ENCODE results near the gene CARNS1. TPM values are rescaled to one million over a fixed set of nuclear protein-coding genes. Genes with fewer than 3 reads are reported as not detected.

CARNS1 gene
- total RNA-seq, 2 experiments from 2014 or later: 6.2 to 6.9 TPM

DNA sequence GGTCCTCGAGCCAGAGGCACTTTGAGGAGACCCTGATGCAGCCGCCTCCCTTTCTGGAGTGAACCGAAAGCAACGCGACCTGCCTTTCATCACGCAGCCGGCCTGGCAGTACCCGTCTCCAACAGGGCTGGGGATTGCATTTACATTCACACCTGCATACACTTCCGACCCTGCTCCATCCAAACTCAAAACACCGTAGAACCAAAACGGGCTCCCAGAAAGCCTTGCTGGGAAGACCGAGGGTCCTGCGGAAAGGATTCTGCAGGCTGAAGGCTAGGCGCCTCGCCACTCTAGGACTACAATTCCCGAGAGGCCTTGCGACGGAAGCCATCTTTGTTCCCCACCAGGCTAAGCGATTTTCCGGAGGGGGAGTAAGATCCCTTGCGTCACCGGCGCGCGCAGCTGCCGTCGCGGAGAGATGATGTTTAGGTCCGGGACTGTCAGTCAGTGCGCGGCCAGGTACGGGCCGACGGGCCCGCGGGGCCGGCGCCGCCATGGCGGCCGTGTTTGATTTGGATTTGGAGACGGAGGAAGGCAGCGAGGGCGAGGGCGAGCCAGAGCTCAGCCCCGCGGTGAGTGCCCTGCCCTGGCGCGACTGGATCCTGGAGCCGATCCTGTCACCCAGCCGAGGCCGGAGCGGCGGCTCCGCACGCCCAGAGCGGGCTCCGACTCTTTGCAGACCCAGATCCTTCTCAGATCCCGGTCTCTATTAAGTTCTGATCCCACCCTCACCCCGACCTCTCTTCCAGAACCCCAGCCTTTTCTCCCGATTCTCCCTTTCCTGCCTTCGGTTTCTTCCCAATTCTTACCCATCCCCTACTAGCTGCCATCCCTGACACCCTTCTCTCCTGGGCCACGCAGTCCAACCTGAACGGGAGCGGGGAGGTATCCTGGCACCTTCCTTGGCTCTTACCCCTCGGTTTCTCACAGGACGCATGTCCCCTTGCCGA is 12.8 kb downstream of the CARNS1 start, which contains the start of gene RPS6KB2:
RPS6KB2 (plus strand) TSS at position 443 of the 950 bp plus-strand sequence; CDS start at position 495, 52 bp downstream.
- POLR2A ChIA-PET: interaction anchor here (1.0 to 2.6 kb wide), 14 partner anchors 7 to 188 kb away, joined by 3 to 27 read pairs (median 5); partner anchors contain the start of genes CORO1B, PPP1CA, PTPRCAP and RAD9A
- ATAC-seq (peak; percentile 81), DNase-seq (peak; percentile 100)
- Mint-ChIP-seq H3K27ac (peak within 1 kb of the TSS; percentile 96), H3K9me3 (no peaks in the 10 kb centered on the region), H3K4me3 (peak within 1 kb of the TSS; percentile 94), H3K27me3 (no peaks in the 10 kb centered on the region), H3K36me3 (ENCODE audit: low read depth) (peaks cover 11% of the 10 kb centered on the region), H3K4me1 (ENCODE audit: low read depth) (peaks cover 22% of the 10 kb centered on the region)
- intact Hi-C loops (cut with micrococcal nuclease): no loop called here
- TF ChIP-seq, protein P1, sequence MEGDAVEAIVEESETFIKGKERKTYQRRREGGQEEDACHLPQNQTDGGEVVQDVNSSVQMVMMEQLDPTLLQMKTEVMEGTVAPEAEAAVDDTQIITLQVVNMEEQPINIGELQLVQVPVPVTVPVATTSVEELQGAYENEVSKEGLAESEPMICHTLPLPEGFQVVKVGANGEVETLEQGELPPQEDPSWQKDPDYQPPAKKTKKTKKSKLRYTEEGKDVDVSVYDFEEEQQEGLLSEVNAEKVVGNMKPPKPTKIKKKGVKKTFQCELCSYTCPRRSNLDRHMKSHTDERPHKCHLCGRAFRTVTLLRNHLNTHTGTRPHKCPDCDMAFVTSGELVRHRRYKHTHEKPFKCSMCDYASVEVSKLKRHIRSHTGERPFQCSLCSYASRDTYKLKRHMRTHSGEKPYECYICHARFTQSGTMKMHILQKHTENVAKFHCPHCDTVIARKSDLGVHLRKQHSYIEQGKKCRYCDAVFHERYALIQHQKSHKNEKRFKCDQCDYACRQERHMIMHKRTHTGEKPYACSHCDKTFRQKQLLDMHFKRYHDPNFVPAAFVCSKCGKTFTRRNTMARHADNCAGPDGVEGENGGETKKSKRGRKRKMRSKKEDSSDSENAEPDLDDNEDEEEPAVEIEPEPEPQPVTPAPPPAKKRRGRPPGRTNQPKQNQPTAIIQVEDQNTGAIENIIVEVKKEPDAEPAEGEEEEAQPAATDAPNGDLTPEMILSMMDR (IDR thresholded peaks at IDR 0.05): no peak
- CTCF ChIA-PET: interaction anchor here (1.1 to 1.7 kb wide), 3 partner anchors 10 to 26 kb away, joined by 3 to 6 read pairs (median 4); partner anchors contain the start of gene PPP1CA

DNA sequence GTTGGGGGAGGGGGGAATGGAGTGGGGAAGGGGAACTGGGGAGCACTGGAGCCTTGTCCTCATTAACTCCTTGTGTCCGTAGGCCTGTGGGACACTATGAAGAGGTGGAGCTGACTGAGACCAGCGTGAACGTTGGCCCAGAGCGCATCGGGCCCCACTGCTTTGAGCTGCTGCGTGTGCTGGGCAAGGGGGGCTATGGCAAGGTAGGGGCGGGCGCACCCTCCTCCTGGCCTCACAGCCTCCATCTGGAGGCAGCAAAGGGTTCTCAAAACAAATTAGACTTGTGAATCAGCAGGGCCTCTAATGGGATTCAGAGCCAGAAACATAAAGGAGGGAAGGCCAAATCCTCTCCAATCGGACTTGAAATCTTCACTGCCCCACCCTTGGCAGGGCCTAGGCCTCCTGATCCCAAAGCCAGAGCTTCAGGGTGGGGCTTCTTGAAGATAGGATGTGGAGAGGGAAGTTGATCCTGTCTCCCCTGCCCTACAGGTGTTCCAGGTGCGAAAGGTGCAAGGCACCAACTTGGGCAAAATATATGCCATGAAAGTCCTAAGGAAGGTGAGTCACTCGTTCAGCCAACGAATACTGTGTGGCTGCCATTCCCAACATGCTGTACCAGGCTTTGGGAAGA is 13.7 kb downstream of the CARNS1 start:
- intact Hi-C loops (cut with micrococcal nuclease): no loop called here
- H3K9me3 Mint-ChIP-seq: no peaks in the 10 kb centered on the region
- peaks cover 30% of the 10 kb centered on the region for H3K4me1 Mint-ChIP-seq (ENCODE audit: low read depth)
- peak; percentile 17 for DNase-seq
- H3K27ac Mint-ChIP-seq: peak overlapping the region; percentile 96
- ATAC-seq: no peak
- peak overlapping the region; percentile 94 for H3K4me3 Mint-ChIP-seq
- H3K36me3 Mint-ChIP-seq (ENCODE audit: low read depth): peaks cover 16% of the 10 kb centered on the region
- TF ChIP-seq, protein P1 (IDR thresholded peaks at IDR 0.05): no peak
- POLR2A ChIA-PET: interaction anchor here (0.9 to 2.6 kb wide), 11 partner anchors 8 to 38 kb away, joined by 3 to 27 read pairs (median 5); partner anchors contain the start of genes CORO1B, PPP1CA, PTPRCAP and RAD9A
- CTCF ChIA-PET: interaction anchor here (1.2 kb wide), 1 partner anchor 9 kb away, joined by 3 read pairs; no protein-coding TSS in a partner anchor
- H3K27me3 Mint-ChIP-seq: no peaks in the 10 kb centered on the region

DNA sequence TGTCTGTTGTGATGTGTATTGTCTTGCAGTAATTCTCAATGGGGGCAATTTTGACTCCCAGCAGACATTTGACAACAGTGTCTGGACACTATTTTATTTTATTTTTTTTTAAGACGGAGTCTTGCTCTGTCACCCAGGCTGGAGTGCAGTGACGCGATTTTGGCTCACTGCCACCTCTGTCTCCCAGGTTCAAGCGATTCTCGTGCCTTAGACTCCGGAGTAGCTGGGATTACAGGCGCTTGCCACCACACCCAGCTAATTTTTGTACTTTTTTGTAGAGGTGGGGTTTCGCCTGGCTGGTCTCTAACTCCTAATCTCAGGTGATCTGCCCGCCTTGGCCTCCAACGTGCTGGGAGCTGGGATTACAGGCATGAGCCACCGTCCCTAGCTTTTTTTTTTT is 14.2 kb downstream of the CARNS1 start:
- peak overlapping the region; percentile 34 for H3K27ac Mint-ChIP-seq
- ATAC-seq: no peak
- H3K4me1 Mint-ChIP-seq (ENCODE audit: low read depth): peaks cover 35% of the 10 kb centered on the region
- TF ChIP-seq, protein P1 (IDR thresholded peaks at IDR 0.05): no peak
- no peaks in the 10 kb centered on the region for H3K9me3 Mint-ChIP-seq
- POLR2A ChIA-PET: interaction anchor here (0.9 to 2.1 kb wide), 4 partner anchors 9 to 38 kb away, joined by 3 to 8 read pairs (median 4); partner anchors contain the start of gene RAD9A
- CTCF ChIA-PET: interaction anchor here (1.2 kb wide), 1 partner anchor 9 kb away, joined by 3 read pairs; no protein-coding TSS in a partner anchor
- peak overlapping the region; percentile 94 for H3K4me3 Mint-ChIP-seq
- H3K27me3 Mint-ChIP-seq: no peaks in the 10 kb centered on the region
- H3K36me3 Mint-ChIP-seq (ENCODE audit: low read depth): peaks cover 20% of the 10 kb centered on the region
- no peak for DNase-seq
- intact Hi-C loops (cut with micrococcal nuclease): no loop called here

DNA sequence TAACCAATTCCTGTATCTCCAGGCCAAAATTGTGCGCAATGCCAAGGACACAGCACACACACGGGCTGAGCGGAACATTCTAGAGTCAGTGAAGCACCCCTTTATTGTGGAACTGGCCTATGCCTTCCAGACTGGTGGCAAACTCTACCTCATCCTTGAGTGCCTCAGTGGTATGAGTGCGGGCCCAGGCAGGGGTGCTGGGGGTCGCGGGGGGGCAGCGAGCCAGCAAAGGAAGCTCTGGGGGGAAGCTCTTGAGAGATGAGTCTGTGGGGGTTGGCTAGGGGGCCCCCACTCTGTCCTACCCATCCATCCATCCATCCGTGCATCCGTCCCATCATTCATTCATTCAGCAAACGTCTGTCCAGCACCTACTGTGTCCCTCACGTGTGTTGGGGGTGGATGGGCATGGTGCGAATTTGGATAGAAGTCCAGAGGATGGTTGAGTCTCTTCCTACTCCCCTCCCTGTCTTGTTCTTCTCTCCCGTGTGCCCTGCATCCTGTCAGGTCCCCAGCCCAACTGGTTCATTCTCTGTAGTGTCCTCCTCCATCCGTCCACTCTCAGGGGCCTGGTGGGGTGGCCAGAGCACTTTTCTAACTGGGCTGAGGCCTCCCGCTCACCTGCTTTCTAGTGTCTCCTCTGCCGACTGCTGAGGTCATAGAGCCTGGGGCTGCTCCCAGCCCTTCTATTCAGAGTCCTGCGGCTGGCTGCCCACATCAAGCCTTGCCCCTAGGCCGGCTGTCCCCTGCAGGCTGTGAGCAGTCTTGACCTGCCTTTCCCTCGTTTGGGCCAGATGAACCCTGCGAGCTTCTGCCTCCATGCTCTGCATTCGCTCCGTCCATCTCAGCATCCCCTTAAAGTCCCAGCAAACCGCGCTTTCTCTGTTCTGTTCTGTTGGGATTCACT is 16.1 kb downstream of the CARNS1 start:
- CTCF ChIA-PET: no interaction called here
- ATAC-seq (no peak), DNase-seq (no peak)
- POLR2A ChIA-PET: interaction anchor here (0.7 to 10.8 kb wide), 6 partner anchors 11 to 53 kb away, joined by 3 to 178 read pairs (median 68); partner anchors contain the start of genes PPP1CA, RAD9A, TBC1D10C and TMEM134
- Mint-ChIP-seq H3K27ac (peak overlapping the region; percentile 30), H3K36me3 (ENCODE audit: low read depth) (peaks cover 36% of the 10 kb centered on the region), H3K4me1 (ENCODE audit: low read depth) (peaks cover 43% of the 10 kb centered on the region), H3K4me3 (no peak overlapping the region), H3K27me3 (no peaks in the 10 kb centered on the region), H3K9me3 (no peaks in the 10 kb centered on the region)
- TF ChIP-seq, protein P1 (IDR thresholded peaks at IDR 0.05): no peak
- intact Hi-C loops (cut with micrococcal nuclease): no loop called here

All from activated CD8-positive, alpha-beta T cell treated with anti-CD3 and anti-CD28 coated beads for 36 hours (primary cell).